Neutrophil (primary cell): ENCODE results near the gene SLC39A11.

Experiments
- H3K27ac ChIP-seq: fragments of 200-600 bp; sonication (generic); 2 replicates; pipeline ENCODE4 v1.5.1; 2016; ENCODE audit warnings: mild to moderate bottlenecking, moderate library complexity
- H3K27me3 ChIP-seq: fragments of 200-600 bp; sonication (generic); 2 replicates; pipeline ENCODE4 v1.6.0; 2016; ENCODE audit warnings: mild to moderate bottlenecking
- H3K36me3 ChIP-seq: fragments of 200-600 bp; sonication (generic); 2 replicates; pipeline ENCODE4 v1.5.1; 2017
- H3K4me1 ChIP-seq, 2 experiments: fragments of 200-600 bp in 1 of 2; sonication (generic) in 1 of 2; 1 replicate in 1 of 2; 2 replicates in 1 of 2; pipeline versions ENCODE4 v1.5.1 to v1.6.1; 2013 to 2016; ENCODE audit warnings: low read depth in 1 of 2, low read length in 1 of 2, mild to moderate bottlenecking in 1 of 2, moderate library complexity in 1 of 2; ENCODE audit not compliant: control insufficient read depth in 1 of 2, insufficient read depth in 1 of 2
- H3K4me3 ChIP-seq, 2 experiments: fragments of 200-600 bp in 1 of 2; sonication (generic) in 1 of 2; 1 replicate in 1 of 2; 2 replicates in 1 of 2; pipeline ENCODE4 v1.5.1; 2013 to 2016; ENCODE audit warnings: low read depth in 1 of 2, low read length in 1 of 2, mild to moderate bottlenecking in 1 of 2, moderate library complexity in 1 of 2
- H3K9me3 ChIP-seq: fragments of 200-600 bp; sonication (generic); 2 replicates; pipeline ENCODE4 v1.5.1; 2016
- TF ChIP-seq, protein P1 (sequence below): fragments of 200-600 bp; sonication (generic); IDR thresholded peaks from 2 replicates; pipeline ENCODE4 v1.5.1; 2016; ENCODE audit warnings: antibody characterized with exemption

SLC39A11 gene

GRCh38 chr17:72684405-72685020, 408.0 kb downstream of the SLC39A11 start:
- Histone ChIP-seq H3K4me1 (no peaks in the 10 kb centered on the region), H3K4me3 (no peak overlapping the region), H3K27ac (no peak overlapping the region), H3K9me3 (no peaks in the 10 kb centered on the region), H3K27me3 (no peaks in the 10 kb centered on the region), H3K36me3 (peaks cover 4% of the 10 kb centered on the region)
- TF ChIP-seq, protein P1, sequence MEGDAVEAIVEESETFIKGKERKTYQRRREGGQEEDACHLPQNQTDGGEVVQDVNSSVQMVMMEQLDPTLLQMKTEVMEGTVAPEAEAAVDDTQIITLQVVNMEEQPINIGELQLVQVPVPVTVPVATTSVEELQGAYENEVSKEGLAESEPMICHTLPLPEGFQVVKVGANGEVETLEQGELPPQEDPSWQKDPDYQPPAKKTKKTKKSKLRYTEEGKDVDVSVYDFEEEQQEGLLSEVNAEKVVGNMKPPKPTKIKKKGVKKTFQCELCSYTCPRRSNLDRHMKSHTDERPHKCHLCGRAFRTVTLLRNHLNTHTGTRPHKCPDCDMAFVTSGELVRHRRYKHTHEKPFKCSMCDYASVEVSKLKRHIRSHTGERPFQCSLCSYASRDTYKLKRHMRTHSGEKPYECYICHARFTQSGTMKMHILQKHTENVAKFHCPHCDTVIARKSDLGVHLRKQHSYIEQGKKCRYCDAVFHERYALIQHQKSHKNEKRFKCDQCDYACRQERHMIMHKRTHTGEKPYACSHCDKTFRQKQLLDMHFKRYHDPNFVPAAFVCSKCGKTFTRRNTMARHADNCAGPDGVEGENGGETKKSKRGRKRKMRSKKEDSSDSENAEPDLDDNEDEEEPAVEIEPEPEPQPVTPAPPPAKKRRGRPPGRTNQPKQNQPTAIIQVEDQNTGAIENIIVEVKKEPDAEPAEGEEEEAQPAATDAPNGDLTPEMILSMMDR: no peak

DNA sequence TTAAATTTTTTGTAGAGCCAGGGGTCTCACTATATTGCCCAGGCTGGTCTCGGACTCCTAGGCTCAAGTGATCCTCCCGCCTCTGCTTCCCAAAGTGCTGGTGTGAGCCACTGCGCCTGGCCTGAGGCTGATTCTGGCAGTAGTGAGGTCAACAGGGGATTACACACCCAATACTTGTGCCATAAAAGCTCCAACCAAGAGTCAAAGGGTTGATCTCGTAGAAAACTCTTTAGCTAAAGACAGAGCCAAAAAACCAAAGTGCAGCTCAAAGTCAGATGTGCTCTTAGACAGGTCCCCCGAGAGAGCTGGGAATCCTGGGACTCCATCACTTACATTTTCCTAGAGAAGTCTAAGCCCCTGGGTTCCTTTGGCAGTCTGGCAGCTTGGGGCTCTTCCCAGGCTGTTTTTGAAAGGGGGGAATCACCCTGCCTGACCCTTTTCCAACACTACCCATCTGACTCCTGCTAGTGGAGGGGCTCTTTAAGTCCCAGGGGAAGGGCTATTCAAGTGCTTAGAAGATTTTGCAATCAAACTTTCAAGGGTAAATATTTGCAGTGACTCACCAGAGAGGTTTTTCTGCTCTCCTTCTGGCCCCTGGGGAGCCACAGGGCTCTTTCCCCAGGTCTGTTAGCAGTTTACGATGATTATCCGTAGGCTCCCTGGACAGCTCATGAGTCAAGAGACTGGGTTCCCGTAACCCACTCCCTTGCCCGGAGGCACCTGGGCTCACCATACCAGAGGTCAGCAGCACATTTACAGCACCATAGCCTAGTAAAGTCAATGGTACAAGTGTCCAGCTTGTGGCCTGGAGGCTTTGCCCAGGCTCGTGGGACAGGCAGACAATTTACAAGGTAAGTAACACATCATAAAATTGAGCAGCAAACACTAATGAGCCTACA, 408.7 kb downstream of the SLC39A11 start:
- Histone ChIP-seq H3K9me3 (no peaks in the 10 kb centered on the region), H3K27me3 (no peaks in the 10 kb centered on the region), H3K27ac (no peak overlapping the region), H3K4me1 (no peaks in the 10 kb centered on the region), H3K36me3 (peaks cover 4% of the 10 kb centered on the region), H3K4me3 (no peak overlapping the region)
- TF ChIP-seq, protein P1: no peak

- Histone ChIP-seq H3K27me3 (no peaks in the 10 kb centered on the region), H3K4me1 (no peaks in the 10 kb centered on the region), H3K36me3 (peaks cover 4% of the 10 kb centered on the region), H3K4me3 (no peak overlapping the region), H3K9me3 (no peaks in the 10 kb centered on the region), H3K27ac (no peak overlapping the region)
- TF ChIP-seq, protein P1: no peak
Measured at GRCh38 chr17:72682605-72683004, 409.9 kb downstream of the SLC39A11 start.

- H3K4me3 ChIP-seq: no peak overlapping the region
- H3K9me3 ChIP-seq: no peaks in the 10 kb centered on the region
- TF ChIP-seq, protein P1: no peak
- H3K36me3 ChIP-seq: peaks cover 4% of the 10 kb centered on the region
- H3K27me3 ChIP-seq: no peaks in the 10 kb centered on the region
- no peaks in the 10 kb centered on the region for H3K4me1 ChIP-seq
- H3K27ac ChIP-seq: no peak overlapping the region
Measured at GRCh38 chr17:72681844-72682243, 410.6 kb downstream of the SLC39A11 start.

DNA sequence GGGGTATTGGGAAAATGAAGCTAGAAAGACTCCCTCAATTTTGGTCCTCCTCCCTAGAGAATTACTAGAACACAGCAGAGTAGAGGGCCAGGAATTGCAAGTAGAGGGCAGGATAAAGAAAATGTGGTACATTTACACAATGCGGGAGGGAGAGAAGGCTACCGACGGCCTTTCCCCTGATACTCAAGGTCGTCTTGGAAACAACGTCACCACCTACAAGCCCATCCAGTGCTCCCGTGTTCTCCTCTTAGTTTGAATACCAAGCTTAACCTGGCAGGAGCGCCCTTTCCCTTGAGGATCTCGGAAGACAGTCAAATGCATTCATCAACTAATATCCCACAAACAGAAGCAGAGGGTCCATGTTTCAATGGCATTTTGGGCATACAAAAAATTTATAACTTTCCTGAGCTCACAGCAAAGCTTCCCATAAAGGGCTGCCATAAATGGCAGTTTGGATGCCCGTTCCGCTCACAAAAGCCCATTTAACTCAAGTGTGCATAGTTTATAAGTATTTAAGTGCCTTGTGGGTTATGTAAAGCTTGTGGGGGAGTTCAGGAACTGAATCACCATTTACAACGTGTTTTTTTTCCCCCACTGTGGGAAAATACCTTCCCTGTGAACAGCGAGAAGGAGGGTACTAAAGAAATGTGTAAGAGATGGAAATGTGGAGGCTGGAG, 414.6 kb downstream of the SLC39A11 start:
- H3K4me3 ChIP-seq: no peak overlapping the region
- no peaks in the 10 kb centered on the region for H3K27me3 ChIP-seq
- no peaks in the 10 kb centered on the region for H3K9me3 ChIP-seq
- no peak overlapping the region for H3K27ac ChIP-seq
- peaks cover 4% of the 10 kb centered on the region for H3K36me3 ChIP-seq
- TF ChIP-seq, protein P1: no peak
- H3K4me1 ChIP-seq: no peaks in the 10 kb centered on the region
